Measurements from ENCODE around the gene PRPF8.
A peak's percentile ranks its signal among the peaks of the same experiment; 100 is the strongest.
"Not testable (repeated sequence)": the region's sequence is repeated elsewhere in the genome, so short reads cannot be mapped to it uniquely, and the experiment has no call there.

Gene PRPF8

DNA sequence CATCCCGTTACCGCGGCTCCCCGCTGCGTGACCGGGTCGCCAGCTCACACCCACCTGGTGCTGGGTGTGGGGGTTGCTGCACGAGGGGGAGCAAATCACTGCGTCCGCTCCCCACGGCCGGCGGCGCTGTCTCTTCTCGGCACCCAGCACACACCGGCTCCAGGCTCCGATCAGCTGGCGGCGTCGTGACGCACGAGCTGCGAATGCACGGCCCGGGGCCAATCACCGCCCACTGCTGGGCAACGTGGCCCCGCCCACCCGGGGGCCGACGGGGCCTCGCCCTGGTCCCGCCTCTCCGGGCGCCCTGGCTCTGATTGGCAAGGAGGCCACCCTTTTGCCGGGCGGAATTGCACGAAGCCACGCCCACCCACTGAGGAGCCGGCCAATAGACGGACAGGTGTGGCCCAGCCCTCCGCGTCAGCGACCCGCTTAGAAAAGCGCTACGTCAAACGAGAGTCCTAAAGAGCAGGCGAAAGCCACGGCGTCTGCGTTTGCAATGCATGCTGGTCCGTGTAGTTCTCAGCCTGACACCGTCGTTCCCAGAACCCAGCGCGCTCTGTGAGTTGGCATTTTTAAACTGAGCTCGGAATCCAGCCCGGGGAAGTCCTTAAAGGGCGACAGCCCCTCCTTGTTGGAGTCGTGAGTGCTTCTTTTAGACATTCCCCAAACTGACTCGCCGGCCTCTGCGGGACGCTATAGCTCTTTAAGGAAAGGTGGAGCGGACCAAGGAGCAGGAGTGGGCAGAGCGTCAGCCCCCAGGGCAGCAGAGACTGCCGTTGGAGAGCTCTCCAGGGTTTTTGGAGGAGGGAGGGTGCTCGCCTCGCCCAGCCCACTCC is 31.6 kb upstream of the PRPF8 start:
- DNase-seq (ENCODE audit: low read depth), result peak; percentile 100

DNA sequence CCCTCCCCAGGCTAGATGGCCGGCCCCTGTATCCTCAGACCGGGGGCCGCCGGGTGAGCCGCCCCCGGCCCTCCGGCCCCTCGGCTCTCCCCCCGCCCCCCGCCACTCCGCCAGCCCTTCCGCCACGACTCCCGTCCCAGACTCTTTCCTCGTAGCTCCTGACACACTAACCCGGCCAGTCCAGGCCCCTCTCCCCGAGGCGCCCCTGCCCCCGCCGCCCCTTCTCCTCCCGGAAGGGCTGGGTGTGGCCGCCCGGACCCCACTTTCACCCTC is 31.1 kb upstream of the PRPF8 start:
- no peak for DNase-seq (ENCODE audit: low read depth)

DNA sequence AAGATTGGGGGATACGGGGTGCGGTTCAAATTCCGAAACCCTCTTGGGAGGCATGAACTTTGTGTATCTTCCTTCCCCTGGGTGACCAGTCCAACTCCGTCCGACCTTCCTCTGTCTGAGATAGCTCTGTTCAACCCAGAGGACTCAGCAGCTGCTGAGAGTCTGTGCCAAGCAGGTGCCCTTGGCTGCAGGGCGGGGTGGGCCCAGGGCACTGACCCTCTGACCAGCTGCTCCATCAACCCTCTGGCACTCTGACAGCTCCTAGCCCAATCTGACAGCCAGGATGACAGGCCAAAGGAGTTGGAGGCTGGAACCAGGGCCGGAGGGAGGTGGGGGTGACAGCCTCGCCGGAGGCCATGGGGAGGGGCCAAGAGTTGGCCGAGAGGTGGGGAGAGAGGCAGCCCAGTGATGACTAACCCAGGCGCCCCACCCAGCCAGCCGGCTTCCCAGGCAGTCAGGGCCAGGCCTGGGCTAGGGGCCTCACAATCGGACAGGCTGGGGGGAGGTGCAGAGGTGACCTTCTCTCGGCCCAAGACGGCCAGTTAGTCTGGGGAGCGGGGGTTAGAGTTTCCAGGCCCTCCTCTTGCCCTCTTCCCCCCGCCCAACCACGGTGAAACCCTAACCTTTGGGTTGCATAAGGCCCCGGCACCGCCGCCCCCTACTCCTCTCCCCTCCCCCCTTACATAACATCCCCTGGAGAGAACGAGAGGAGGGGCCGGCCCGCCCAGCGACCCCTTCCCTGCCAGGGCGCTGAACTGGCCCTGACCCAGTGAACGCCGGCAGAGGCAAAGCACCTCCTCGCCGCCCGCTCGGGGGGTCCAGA is 30.5 kb upstream of the PRPF8 start:
- DNase-seq (ENCODE audit: low read depth), result peak; percentile 87

DNA sequence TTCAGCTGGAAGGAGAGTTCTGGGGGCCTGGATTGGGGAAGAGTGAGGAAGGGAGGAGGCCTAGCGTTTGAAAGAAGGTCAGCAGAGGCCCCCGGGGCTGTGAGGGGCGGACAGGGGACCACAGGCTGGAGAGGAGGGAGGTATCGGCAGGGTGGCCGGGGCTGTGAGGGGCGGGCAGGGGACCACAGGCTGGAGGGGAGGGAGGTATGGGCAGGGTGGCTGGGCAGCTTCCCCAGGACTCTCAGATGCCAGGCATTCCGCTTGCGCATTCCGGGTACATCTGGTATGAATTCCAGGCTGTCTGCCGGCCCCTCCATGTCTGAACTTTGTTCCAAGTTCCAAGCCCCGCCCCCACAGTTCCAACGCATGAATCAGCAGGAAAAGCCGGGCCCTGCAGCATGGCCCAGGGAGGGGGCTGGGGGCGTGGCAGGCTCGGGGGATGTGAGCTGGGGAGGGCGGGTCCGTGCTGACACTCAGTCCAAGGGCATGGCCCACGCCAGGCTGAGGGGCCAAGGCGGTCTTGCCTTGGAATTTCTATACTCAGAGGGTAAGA is 29.8 kb upstream of the PRPF8 start:
- DNase-seq (ENCODE audit: low read depth), result peak; percentile 96

DNA sequence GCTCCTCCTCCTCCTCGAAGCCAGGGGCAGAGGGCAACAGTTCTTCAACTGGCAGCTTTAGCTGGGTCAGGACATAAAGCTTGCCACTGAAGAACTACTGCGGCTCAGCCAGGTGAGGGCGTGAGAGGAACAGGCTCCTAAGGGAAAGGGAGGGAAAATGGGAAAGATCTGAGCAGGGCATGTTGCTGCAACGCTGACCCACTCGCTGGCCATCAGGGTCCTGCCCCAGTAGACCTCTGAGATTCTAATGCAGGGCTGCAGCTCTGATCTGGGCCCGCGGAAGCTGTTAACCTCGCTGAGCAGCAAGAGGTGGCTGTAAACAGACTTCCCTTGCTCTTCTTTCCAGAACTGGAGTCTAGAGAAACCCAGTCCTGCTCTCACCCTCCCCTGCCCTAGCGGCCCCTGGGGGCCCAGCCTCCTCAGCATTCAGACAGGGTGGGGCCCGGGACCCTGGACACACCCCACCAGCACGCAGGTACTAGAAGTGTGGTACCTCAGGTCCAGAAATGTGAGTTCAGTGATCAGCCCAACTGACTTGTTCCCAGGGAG is 29.3 kb upstream of the PRPF8 start:
- DNase-seq (ENCODE audit: low read depth), result no peak

DNA sequence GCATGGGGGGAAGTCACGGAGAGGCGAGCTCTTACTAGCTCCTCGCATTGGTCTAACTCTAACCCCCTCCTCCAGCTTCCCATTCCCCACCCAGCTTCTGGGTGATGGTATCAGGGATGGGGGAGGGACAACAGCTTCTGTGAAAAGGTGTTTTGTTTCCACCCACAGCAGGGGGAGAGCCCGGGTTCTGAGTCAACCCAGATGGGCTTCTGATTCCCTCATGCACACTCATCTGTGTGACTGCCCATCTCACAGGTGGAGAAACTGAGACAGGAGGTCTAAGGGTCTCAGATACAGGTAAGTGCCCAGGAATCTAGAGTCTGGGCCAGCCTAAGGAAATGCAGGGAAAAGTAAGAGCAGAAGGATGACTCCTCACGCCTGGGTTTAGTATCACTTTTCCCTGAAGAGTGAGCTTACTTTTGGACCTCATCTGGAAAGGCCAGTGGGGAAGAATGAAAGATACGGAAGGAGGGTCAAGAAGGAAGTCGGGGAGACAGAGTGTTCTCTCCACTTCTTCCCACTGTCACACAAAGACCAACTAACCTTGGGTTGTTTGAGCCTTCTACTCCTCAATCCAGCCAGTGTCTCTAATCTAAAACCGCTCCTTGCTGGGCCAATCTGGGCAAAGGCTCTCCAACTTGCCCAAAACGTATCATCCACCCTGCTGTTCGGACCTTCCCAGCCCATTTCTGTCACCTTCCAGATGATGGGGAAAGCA is 28.7 kb upstream of the PRPF8 start:
- no peak for DNase-seq (ENCODE audit: low read depth)

DNA sequence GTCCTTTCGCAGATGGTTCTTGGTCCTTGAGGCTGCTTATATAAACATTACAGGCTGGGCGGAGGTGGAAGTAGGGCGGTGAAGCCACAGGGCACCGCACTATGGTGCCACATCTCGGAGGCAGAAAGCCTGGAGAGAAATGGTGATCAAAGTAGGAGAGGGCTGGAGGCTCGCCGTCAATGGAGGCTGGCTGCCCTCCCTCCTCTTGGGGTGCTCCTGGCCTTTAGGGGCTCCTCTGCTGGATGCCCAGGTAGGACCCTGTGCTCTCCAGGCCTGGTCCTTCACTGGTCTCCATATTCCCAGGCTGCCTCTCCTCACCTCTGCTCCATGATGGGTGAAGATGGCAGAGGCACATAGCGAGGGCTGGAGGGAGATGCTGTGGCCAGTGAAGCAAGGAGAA is 27.6 kb upstream of the PRPF8 start:
- no peak for DNase-seq (ENCODE audit: low read depth)

DNA sequence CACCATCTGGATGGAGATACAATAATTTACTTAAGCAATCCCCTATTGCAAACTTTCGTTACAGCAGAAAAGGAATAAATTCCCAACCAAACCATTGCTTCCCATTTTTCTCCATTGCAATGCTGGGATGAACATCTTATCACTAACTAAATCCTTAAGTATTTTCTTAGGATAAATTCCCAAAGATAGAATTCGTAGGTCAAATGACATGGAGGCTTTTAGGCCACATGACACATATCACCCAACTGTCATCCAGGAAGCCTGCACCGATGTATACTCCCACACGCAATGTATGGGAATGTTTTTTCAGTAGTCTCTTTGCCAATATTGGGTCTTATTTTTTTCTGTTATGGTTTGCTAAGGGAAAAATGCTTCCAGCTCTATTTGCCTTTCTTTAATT is 27.1 kb upstream of the PRPF8 start:
- no peak for DNase-seq (ENCODE audit: low read depth)

DNA sequence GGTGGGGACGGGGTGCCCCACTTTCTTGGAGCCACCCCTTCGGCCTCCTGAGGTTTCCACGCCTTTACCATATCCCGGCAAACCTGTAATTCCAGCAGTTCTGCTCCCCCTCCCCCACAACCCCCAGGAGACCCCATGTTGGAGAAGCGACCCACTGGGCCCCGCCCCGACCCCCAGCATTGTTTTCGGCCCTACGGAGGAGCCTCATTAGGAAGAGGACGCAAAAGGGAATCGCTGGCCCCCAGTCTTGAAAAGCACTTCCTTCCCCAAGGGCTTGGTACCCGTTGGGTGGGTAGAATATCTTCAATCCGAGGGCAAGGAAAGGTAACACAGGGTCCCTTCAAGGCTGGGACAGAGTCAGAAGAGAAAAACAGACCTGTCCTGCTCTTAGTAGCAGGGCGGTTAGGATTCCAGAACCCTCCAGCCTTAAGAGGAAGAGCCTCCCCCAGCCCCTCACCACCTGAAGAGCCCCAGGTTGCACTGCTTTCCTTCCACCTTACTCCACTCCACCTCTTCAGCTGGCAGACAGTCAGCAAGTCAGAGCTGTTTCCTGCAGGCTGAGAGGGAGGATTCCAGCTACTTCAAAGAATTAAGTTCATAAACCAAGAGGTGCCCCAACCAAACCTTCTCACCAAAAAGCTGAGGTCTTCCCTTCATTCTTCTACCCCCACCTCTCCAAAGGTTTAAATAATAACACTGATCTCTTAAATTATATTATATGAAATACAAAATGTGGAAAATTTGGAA is 26.3 kb upstream of the PRPF8 start:
- DNase-seq (ENCODE audit: low read depth), result no peak

DNA sequence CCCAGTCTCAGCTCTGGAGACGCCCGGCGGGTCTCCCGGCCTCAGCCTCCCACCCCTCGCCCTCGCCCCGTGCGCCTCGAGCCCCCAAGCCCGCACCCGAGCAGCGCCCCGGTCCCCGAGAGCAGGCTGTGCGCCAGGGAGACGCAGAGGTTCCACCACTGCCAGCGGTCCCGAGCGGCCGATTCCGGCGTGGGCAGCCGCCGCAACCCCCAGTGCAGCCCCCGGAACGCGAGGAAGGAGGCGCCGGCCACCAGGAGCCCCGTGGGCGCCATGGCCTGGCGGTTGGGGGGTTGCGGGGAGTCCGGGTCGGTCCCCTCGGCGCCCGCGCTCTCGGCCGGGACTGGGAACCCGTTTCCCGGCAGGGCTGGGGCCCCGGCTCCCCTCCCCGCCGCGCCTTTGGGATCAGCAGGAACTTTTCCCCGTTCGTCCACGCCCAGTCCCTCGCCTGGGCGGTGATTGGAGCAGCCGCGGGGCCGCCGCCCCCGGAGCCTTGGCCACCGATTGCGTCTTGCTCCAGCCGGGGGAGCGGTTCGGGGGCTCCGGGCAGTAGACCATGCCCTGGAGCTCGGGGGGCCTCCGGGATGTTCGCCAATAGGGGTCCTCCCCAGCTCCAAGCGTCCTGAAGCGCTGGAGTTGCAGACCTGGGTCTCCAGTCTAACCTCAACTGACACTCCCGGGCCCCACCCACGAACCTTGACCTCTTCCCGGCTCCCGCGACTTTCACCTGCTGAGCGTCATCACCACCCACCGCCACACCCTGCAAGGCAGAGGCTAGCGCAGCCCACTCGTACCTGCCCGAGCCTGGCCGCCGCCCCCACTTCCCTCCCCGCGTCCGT is 25.5 kb upstream of the PRPF8 start, which contains the start of gene TLCD2:
Gene TLCD2, minus strand, starts transcription at position 407 of the 836 bp plus-strand sequence. Its CDS starts 135 bp downstream, at position 272.
- no peak for DNase-seq (ENCODE audit: low read depth)

DNA sequence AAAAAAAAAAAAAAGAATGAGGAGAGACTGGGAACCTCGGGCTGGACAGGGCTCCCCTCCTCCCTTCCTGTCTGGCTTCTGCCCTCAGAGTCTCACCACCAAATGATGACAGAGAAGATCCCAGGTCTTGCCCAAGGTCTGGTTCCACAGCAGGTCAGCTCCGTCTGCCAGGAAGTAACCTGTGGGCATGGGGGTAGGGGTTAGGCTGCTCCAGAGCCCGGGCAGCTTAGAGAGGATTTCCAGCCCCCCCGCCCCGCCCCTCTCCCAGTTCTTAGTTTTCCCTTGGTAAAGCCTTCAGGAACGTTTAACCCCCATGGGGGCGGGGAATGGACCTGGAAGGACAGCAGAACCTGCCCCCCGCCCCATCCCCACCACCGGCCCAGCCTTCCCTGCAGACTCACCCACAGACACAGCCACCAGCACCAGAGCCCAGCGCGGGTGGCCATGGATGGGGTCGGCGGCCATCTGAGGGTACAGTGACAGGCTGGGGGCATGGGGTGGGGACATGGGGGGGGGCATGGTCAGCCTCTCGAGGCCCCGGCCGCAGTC is 24.8 kb upstream of the PRPF8 start:
- no peak for DNase-seq (ENCODE audit: low read depth)

DNA sequence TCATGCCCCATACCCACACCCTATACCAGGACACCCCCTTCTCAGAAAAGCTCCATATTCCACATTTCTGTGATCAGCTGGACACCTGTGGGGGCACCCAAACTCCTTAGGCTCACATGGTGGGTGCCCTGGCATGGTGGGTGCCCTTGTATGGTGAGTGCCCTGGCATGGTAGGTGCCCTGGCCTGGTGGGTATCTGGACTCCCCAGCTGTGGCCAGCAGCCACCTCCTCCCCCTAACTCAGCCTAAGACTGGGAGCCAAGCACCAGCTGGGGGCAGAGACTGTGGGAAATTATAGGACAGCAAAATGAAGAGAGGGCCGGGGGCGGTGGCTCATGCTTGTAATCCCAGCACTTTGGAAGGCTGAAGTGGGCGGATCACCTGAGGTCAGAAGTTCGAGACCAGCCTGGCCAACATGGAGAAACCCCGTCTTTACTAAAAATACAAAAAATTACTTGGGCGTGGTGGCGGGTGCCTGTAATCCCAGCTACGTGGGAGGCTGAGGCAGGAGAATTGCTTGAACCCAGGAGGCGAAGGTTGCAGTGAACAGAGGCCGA is 24.2 kb upstream of the PRPF8 start:
- not testable (repeated sequence) for DNase-seq (ENCODE audit: low read depth)

DNA sequence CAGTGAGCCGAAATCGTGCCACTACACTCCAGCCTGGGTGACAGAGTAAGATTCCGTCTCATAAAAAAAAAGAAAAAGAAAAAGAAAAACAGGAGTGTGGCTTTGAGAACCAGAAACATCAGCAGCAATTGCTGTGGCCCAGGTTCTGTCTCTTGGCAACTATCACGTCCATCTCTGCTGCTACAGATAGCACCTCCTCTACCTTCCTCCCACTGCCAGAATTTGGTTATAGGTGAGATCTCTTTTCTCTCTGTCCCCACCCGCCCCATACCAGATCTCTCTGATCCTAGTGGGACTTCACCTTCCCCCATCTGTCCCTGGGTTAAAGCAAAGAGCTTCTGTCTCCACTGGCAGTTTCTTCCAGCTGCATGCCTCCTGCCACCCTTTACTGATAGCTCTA is 22.4 kb upstream of the PRPF8 start:
- no peak for DNase-seq (ENCODE audit: low read depth)

DNA sequence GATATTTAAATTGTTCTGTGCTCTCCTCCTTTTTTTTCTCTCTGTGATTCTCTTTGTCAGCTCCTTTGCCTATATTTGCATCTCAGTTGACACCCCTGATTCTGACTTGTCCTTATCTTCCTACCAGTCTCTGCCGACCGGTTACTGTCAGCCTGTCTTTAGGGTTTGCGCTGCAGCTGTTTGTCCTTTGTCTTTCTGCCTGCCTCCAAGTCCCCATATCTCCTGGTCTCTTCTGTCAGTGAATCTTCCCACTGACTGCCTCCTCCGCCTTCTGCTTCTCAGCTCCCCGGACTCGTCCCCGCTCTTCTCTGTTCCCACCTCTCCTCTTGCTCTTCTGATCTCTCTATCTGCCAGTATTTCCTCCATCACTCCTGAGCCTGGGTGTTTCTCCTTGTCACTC is 20.3 kb upstream of the PRPF8 start:
- DNase-seq (ENCODE audit: low read depth), result no peak

DNA sequence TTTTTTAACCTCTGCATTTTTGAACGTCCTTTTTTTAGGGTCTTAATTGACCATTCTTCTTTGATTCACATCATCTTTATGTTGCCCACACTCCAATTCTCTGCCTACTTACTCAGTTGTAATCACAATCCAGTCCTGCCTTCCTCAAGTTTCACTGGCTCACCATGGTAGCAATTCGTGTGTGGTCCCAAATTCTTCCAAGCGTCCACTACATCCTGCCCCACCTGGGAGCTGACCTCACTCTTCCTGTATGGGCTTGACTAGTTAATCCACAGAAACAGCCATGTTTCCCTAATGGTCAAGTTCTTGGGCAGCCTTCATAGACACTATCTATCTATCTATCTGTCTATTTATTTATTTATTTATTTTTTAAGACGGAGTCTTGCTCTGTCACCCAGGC is 18.4 kb upstream of the PRPF8 start:
- DNase-seq (ENCODE audit: low read depth), result no peak

DNA sequence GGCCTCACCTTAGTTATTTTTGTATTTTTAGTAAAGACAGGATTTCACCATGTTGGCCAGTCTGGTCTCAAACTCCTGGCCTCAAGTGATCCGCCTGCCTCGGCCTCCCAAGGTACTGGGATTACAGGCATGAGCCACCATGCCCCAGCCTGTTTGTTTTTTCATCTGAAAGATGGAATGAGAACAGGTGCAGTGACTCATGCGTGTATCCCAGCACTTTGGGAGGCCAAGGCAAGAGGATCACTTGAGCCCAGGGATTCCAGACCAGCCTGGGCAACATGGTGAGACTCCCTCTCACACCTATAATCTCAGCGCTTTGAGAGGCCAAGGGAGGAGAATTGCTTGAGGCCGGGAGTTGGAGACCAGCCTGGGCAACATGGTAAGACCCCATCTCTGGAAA is 15.2 kb upstream of the PRPF8 start:
- not testable (repeated sequence) for DNase-seq (ENCODE audit: low read depth)

DNA sequence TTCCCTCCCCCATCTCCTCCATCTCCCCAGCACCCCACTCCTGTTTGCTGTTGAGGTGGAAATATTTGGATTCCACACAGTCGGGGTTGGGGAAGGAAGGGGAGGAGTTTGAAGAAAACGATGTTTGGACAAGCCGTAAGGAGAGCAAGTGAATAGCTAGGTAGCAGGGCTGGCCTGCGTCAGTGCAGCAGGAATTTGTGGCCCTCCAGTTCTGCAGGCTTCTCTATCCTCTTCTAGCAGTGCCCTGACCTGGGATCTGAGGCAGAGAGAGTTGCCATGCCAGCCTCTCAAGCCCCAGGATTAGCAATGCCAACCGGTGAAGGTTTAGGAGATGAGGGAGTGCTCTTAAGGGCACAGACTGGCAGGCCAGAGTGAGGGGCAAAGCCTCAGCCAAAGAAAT is 13.0 kb upstream of the PRPF8 start:
- DNase-seq (ENCODE audit: low read depth), result no peak

DNA sequence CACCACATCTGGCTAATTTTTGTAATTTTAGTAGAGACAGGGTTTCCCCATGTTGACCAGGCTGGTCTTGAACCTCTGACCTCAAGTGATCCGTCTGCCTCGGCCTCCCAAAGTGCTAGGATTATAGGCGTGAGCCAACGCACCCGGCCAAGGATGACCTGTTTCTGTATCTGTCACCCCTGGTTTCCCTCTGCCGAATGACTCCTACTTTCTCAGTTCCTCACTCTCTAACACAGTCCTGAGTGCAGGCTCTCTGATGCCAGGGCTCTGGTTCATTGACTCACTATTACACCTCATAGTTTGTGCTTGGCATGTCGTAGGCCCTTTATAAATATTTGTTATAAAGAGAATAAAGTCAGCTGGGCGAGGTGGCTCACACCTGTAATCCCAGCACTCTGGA is 10.7 kb upstream of the PRPF8 start:
- DNase-seq (ENCODE audit: low read depth), result no peak

DNA sequence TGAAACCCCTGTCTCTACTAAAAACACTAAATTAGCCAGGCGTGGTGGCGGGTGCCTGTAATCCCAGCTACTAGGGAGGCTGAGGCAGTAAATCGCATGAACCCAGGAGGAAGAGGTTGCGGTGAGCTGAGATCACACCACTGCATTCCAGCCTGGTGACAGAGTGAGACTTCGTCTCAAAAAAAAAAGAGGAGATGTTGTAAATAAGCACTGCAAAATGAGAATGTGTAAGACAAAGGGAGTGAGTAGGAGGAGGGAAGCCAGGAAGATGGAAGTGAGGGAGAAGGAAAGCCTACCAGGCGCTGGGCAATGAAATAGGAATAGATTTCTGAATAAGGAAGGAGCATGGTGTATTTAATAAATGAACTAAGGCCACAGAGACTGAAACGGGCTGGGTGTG is 8.7 kb upstream of the PRPF8 start:
- no peak for DNase-seq (ENCODE audit: low read depth)
